ENCODE results near the gene YIPF5.

YIPF5 gene

GRCh38 chr5:144189800-144190429, 19.5 kb upstream of the YIPF5 start:
- DNase-seq (ENCODE audit: low read depth, low spot score) = no peak
- TF ChIP-seq, protein P1, sequence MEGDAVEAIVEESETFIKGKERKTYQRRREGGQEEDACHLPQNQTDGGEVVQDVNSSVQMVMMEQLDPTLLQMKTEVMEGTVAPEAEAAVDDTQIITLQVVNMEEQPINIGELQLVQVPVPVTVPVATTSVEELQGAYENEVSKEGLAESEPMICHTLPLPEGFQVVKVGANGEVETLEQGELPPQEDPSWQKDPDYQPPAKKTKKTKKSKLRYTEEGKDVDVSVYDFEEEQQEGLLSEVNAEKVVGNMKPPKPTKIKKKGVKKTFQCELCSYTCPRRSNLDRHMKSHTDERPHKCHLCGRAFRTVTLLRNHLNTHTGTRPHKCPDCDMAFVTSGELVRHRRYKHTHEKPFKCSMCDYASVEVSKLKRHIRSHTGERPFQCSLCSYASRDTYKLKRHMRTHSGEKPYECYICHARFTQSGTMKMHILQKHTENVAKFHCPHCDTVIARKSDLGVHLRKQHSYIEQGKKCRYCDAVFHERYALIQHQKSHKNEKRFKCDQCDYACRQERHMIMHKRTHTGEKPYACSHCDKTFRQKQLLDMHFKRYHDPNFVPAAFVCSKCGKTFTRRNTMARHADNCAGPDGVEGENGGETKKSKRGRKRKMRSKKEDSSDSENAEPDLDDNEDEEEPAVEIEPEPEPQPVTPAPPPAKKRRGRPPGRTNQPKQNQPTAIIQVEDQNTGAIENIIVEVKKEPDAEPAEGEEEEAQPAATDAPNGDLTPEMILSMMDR (IDR thresholded peaks at IDR 0.05; ENCODE audit: insufficient read depth, low read length, missing control alignments) = no peak
- ChIA-PET POLR2A (no interaction called here), CTCF (interaction anchor here (1.2 to 5.3 kb wide), 3 partner anchors 10 to 1636 kb away, joined by 3 to 39 read pairs (median 5); no protein-coding TSS in a partner anchor)
- no peak overlapping the region for H3K4me3 ChIP-seq (ENCODE audit: low read depth, low read length)

DNA sequence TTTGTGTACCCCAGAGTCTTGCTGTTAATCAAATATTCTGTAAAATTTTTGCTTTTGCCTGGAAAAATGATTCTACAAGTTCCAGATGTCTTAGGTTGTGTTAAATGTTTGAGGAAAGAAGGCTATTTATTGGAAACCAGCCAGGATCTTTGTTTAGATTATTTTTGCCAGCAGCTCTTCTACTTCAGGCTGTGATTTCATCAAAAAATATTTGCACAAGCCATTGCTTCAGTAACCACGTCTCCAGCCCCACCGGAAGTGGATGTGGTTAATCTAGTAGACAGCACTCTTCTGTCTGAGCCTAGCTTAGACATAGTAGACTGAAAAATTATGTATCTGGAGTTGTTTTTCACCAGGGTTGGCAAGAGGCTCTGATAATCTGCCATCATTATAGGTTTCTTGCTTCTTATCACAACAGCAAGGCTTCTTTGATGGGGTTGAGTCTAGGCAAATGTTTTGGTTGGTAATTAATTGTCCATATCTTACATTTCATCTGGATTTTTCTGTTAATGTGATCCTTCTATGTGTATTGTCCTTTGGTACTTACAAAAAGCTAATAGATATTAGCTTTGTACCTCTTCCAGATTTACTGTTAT, 17.3 kb upstream of the YIPF5 start:
- TF ChIP-seq, protein P1 (IDR thresholded peaks at IDR 0.05; ENCODE audit: insufficient read depth, low read length, missing control alignments) = no peak
- peak; percentile 96 for DNase-seq (ENCODE audit: low read depth, low spot score)
- ChIA-PET POLR2A (interaction anchor here (0.9 kb wide), 1 partner anchor 17 kb away, joined by 3 read pairs; the partner anchor contains the start of genes KCTD16 and YIPF5), CTCF (interaction anchor here (0.9 to 1.1 kb wide), 5 partner anchors 16 to 1700 kb away, joined by 3 to 4 read pairs (median 3); no protein-coding TSS in a partner anchor)
- H3K4me3 ChIP-seq (ENCODE audit: low read depth, low read length) = no peak overlapping the region

- ChIA-PET POLR2A (no interaction called here), CTCF (interaction anchor here (0.9 to 1.0 kb wide), 2 partner anchors 354 to 780 kb away, joined by 3 to 4 read pairs; partner anchors contain the start of gene NR3C1)
- H3K4me3 ChIP-seq (ENCODE audit: low read depth, low read length) = no peak overlapping the region
- DNase-seq (ENCODE audit: low read depth, low spot score) = no peak
- TF ChIP-seq, protein P1 (IDR thresholded peaks at IDR 0.05; ENCODE audit: insufficient read depth, low read length, missing control alignments) = no peak
Observed at GRCh38 chr5:144183254-144183889, 12.9 kb upstream of the YIPF5 start.

DNA sequence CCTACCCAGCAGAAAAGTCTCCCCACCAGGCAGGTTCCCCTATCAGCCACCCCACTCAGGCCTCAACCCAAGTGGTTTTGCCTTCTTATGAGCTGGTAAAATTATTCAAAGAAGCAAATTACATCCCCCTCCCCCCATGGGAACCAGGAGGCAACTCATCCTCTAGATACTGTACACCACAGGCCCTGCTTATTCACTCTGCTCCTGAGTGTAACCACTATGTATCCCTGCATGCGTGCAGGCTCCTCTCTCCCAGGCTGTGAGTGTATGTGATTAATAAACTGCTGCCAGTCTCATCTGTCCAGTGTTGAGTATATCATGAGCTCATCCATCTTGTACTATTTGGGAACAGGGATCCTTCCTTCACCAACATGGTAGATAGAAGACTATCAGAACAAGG, 8.8 kb upstream of the YIPF5 start:
- DNase-seq (ENCODE audit: low read depth, low spot score) = no peak
- no peak overlapping the region for H3K4me3 ChIP-seq (ENCODE audit: low read depth, low read length)
- TF ChIP-seq, protein P1 (IDR thresholded peaks at IDR 0.05; ENCODE audit: insufficient read depth, low read length, missing control alignments) = no peak
- POLR2A ChIA-PET = interaction anchor here (0.7 kb wide), 1 partner anchor 8 kb away, joined by 3 read pairs; the partner anchor contains the start of genes KCTD16 and YIPF5
- CTCF ChIA-PET = interaction anchor here (1.1 kb wide), 1 partner anchor 1647 kb away, joined by 3 read pairs; no protein-coding TSS in a partner anchor

DNA sequence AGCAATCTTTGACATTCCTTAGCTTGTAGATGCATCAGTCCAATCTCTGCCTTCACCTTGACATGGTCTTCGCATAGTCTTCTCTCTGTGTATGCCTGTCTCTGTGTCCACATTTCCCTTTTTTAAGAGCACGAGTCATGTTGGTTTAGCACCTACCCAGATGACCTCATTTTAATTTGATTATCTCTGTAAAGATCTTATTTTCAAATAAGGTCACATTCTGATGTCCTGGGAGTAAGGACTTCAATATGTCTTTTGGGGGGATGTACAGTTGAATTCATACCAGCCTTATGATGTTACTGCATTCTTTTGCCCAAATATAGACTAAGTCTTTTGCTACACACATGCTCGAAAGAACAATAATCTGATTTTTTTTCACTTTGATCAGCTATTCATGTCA, 7.1 kb upstream of the YIPF5 start:
- ChIA-PET CTCF (no interaction called here), POLR2A (no interaction called here)
- no peak overlapping the region for H3K4me3 ChIP-seq (ENCODE audit: low read depth, low read length)
- DNase-seq (ENCODE audit: low read depth, low spot score) = no peak
- TF ChIP-seq, protein P1 (IDR thresholded peaks at IDR 0.05; ENCODE audit: insufficient read depth, low read length, missing control alignments) = no peak

DNA sequence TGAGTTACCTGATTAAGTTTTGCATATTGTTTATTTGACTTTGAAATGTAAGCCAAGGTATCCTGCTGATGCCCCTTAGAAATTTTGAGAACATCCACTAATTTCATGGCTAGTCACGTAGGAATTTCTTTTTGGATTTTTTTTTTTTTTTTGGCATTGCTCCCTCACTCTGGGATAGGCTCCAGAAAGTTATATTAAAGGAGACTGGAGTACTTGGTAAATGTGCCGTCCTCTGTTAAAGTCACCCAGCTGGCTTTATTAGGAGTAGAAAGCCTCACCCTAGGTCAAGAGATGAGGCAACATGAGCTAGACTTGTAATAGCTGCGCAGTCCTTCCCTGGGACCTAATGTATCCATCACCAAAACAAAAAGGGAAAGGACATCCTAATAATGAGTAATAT, 3.3 kb upstream of the YIPF5 start:
- TF ChIP-seq, protein P1 (IDR thresholded peaks at IDR 0.05; ENCODE audit: insufficient read depth, low read length, missing control alignments) = no peak
- ChIA-PET POLR2A (no interaction called here), CTCF (interaction anchor here (0.9 kb wide), 1 partner anchor 12 kb away, joined by 3 read pairs; no protein-coding TSS in a partner anchor)
- H3K4me3 ChIP-seq (ENCODE audit: low read depth, low read length) = no peak overlapping the region
- DNase-seq (ENCODE audit: low read depth, low spot score) = no peak

All from AG04449 (cell line).